ENCODE results near the gene FOCAD. TPM values are rescaled to one million over a fixed set of nuclear protein-coding genes. Genes with fewer than 3 reads are reported as not detected.

FOCAD gene
- total RNA-seq, 1 experiment from 2014 or later: 35.1 TPM

- no peak for TF ChIP-seq EZH2 (IDR thresholded peaks at IDR 0.05; ENCODE audit: low read length, unreplicated experiment)
- no peak for TF ChIP-seq CTCF (conservative IDR thresholded peaks at IDR 0.05; ENCODE audit: low read depth, low read length)
- no peak for TF ChIP-seq EZH2phosphoT487 (IDR thresholded peaks at IDR 0.05; ENCODE audit: borderline replicate concordance, low read length)
- no peaks in the 10 kb centered on the region for H3K9me3 ChIP-seq (ENCODE audit: low read length)
- no peaks in the 10 kb centered on the region for H3K79me2 ChIP-seq (ENCODE audit: low read length)
- H2AFZ ChIP-seq (ENCODE audit: low read length): no peak overlapping the region
- intact Hi-C loops (cut with micrococcal nuclease): no loop called here
- ATAC-seq (no peak), DNase-seq (no peak)
- H3K4me1 ChIP-seq (ENCODE audit: insufficient read depth, low read length): peaks cover 24% of the 10 kb centered on the region
- ChIA-PET CTCF (no interaction called here), POLR2A (ENCODE audit: unreplicated experiment) (no interaction called here)
- no peak overlapping the region for H3K9ac ChIP-seq (ENCODE audit: low read length)
- H3F3A ChIP-seq (ENCODE audit: low read length, unreplicated experiment): no peaks in the 10 kb centered on the region
- H3K9me2 ChIP-seq (replicated peaks; ENCODE audit: low read length): no peaks in the 10 kb centered on the region
- no peaks in the 10 kb centered on the region for H3K36me3 ChIP-seq (ENCODE audit: low read depth, low read length)
- H3K27ac ChIP-seq (ENCODE audit: low read length): no peak overlapping the region
- BruUV-seq (replicated peaks): no TSS peak
- no peak overlapping the region for H3K4me2 ChIP-seq (ENCODE audit: low read length)
- peaks cover 4% of the 10 kb centered on the region; the same call in 1 of the 2 replicates for H4K20me1 ChIP-seq (ENCODE audit: low read length)
- H3K4me3 ChIP-seq (ENCODE audit: low read length): no peak overlapping the region
- no peaks in the 10 kb centered on the region for H3K27me3 ChIP-seq (ENCODE audit: low read length)
Observed at GRCh38 chr9:20978249-20978648, 294.2 kb downstream of the FOCAD start.

GRCh38 chr9:20980832-20981455, 296.9 kb downstream of the FOCAD start:
- H3K27ac ChIP-seq (ENCODE audit: low read length): peak overlapping the region; percentile 66
- CTCF ChIA-PET: interaction anchor here (0.7 kb wide), 1 partner anchor 40 kb away, joined by 3 read pairs; no protein-coding TSS in a partner anchor

More at GRCh38 chr9:20980832-20981455, 296.9 kb downstream of the FOCAD start:
- Histone ChIP-seq H3K36me3 (ENCODE audit: low read depth, low read length) (no peaks in the 10 kb centered on the region), H3K4me3 (ENCODE audit: low read length) (no peak overlapping the region), H3K4me2 (ENCODE audit: low read length) (peak overlapping the region; percentile 40), H3F3A (ENCODE audit: low read length, unreplicated experiment) (peaks cover 5% of the 10 kb centered on the region), H2AFZ (ENCODE audit: low read length) (no peak overlapping the region), H3K9ac (ENCODE audit: low read length) (no peak overlapping the region), H3K4me1 (ENCODE audit: insufficient read depth, low read length) (peaks cover 34% of the 10 kb centered on the region), H3K9me3 (ENCODE audit: low read length) (no peaks in the 10 kb centered on the region), H3K79me2 (ENCODE audit: low read length) (no peaks in the 10 kb centered on the region), H3K27me3 (ENCODE audit: low read length) (no peaks in the 10 kb centered on the region), H4K20me1 (ENCODE audit: low read length) (peaks cover 4% of the 10 kb centered on the region; the same call in 1 of the 2 replicates), H3K9me2 (replicated peaks; ENCODE audit: low read length) (no peaks in the 10 kb centered on the region)
- TF ChIP-seq CTCF (conservative IDR thresholded peaks at IDR 0.05; ENCODE audit: low read depth, low read length) (no peak), EZH2phosphoT487 (IDR thresholded peaks at IDR 0.05; ENCODE audit: borderline replicate concordance, low read length) (no peak), EZH2 (IDR thresholded peaks at IDR 0.05; ENCODE audit: low read length, unreplicated experiment) (no peak)
- ATAC-seq (peak; percentile 72), DNase-seq (peak; percentile 62)
- BruUV-seq (replicated peaks): no TSS peak
- POLR2A ChIA-PET (ENCODE audit: unreplicated experiment): no interaction called here
- intact Hi-C loops (cut with micrococcal nuclease): loop anchor here (2.0 to 5.0 kb wide), 2 partner anchors 22 to 359 kb away; partner anchors contain the start of gene MLLT3

Measured in PC-3 (cell line).